H1 (cell line): ENCODE results near the gene FASN. TPM values are rescaled to one million over a fixed set of nuclear protein-coding genes. Genes with fewer than 3 reads are reported as not detected.

Source experiments
- CTCF ChIA-PET: fragments of 300-600 bp; sonication (Branson Sonifier 250); formaldehyde crosslinking; loops from one replicate; lab custom pipeline; 2021; ENCODE audit not compliant: partially characterized antibody; lab: Charles Lee
- POLR2A ChIA-PET: fragments of 300-600 bp; sonication (Branson Sonifier 250); formaldehyde crosslinking; loops from one replicate; lab custom pipeline; 2021; ENCODE audit warnings: inconsistent platforms; ENCODE audit not compliant: partially characterized antibody; lab: Charles Lee
- DNase-seq, 2 experiments: peaks; one replicate each; pipeline versions ENCODE4 v3.0.0 to v3.0.0-alpha.2; 2010 to 2022; ENCODE audit warnings: low spot score in 2 of 2, low read depth in 1 of 2, mixed read lengths in 1 of 2
- FAIRE-seq: peaks from 2 replicates; lab custom pipeline; 2011; peaks lifted over from hg19 to GRCh38; lab: Jason Lieb, UNC
- H2AFZ ChIP-seq: 2 replicates; pipeline ENCODE4 v1.8.1; 2012; ENCODE audit warnings: low read length, inconsistent platforms
- H2AK5ac ChIP-seq: 2 replicates; pipeline ENCODE4 v1.6.1; 2013; ENCODE audit warnings: low read depth, low read length
- H2BK120ac ChIP-seq: replicated peaks from 2 replicates; pipeline ENCODE3; 2013; ENCODE audit warnings: low read depth, low read length, inconsistent platforms
- H2BK12ac ChIP-seq: 2 replicates; pipeline ENCODE4 v1.6.1; 2013; ENCODE audit warnings: low read depth, low read length
- H2BK15ac ChIP-seq: 2 replicates; pipeline ENCODE4 v1.6.1; 2013; ENCODE audit warnings: low read length
- H2BK20ac ChIP-seq: 2 replicates; pipeline ENCODE4 v1.6.1; 2013; ENCODE audit warnings: low read length
- H2BK5ac ChIP-seq: 2 replicates; pipeline ENCODE4 v1.6.1; 2013; ENCODE audit warnings: low read depth, low read length
- H3K14ac ChIP-seq: 2 replicates; pipeline ENCODE4 v1.6.1; 2013; ENCODE audit warnings: inconsistent platforms; ENCODE audit not compliant: insufficient read length
- H3K18ac ChIP-seq: 2 replicates; pipeline ENCODE4 v1.6.1; 2013; ENCODE audit warnings: low read length; ENCODE audit errors: extremely low read depth
- H3K23ac ChIP-seq: 2 replicates; pipeline ENCODE4 v1.6.1; 2013; ENCODE audit warnings: inconsistent platforms; ENCODE audit not compliant: insufficient read length
- H3K23me2 ChIP-seq: 2 replicates; pipeline ENCODE4 v1.6.1; 2013; ENCODE audit warnings: low read depth, low read length
- H3K27ac ChIP-seq: 2 replicates; pipeline ENCODE4 v1.6.1; 2011; ENCODE audit warnings: low read depth, low read length, inconsistent platforms
- H3K27me3 ChIP-seq, 4 experiments: replicated peaks in 1 of 4; 1 replicate in 1 of 4; 2 replicates in 3 of 4; pipeline versions ENCODE4 v1.6.1 to v1.8.1; 2011 to 2013; ENCODE audit warnings: low read length in 3 of 4, mild to moderate bottlenecking in 3 of 4, inconsistent platforms in 2 of 4, mixed read lengths in 2 of 4, moderate library complexity in 1 of 4; ENCODE audit not compliant: control insufficient read depth in 3 of 4, insufficient read depth in 3 of 4; ENCODE audit errors: extremely low read depth in 1 of 4
- H3K36me3 ChIP-seq, 4 experiments: 2 replicates each; pipeline versions ENCODE4 v1.6.1 to v1.8.1; 2011 to 2013; ENCODE audit warnings: mild to moderate bottlenecking in 4 of 4, low read length in 3 of 4, moderate library complexity in 2 of 4, control low read depth in 1 of 4, inconsistent platforms in 1 of 4; ENCODE audit not compliant: insufficient read depth in 4 of 4, control insufficient read depth in 2 of 4
- H3K4ac ChIP-seq: replicated peaks from 2 replicates; pipeline ENCODE3; 2013; ENCODE audit warnings: low read length, low read depth, mixed read lengths, inconsistent platforms; ENCODE audit not compliant: insufficient read length
- H3K4me1 ChIP-seq, 4 experiments: replicated peaks in 1 of 4; 1 replicate in 1 of 4; 2 replicates in 3 of 4; pipeline versions ENCODE4 v1.6.1 to v1.8.1; 2011 to 2013; ENCODE audit warnings: low read length in 3 of 4, inconsistent platforms in 2 of 4, mixed read lengths in 1 of 4; ENCODE audit not compliant: insufficient read depth in 4 of 4, control insufficient read depth in 3 of 4
- H3K4me2 ChIP-seq, 2 experiments: 2 replicates each; pipeline versions ENCODE4 v1.6.1 to v1.8.1; 2011 to 2013; ENCODE audit warnings: low read depth in 2 of 2, low read length in 2 of 2, control low read depth in 1 of 2, inconsistent platforms in 1 of 2, mild to moderate bottlenecking in 1 of 2; ENCODE audit not compliant: insufficient read depth in 1 of 2
- H3K4me3 ChIP-seq, 4 experiments: fragments of 200-600, 300-600 bp in 1 of 4; sonication (generic), shearing (Covaris generic), sonication (Bioruptor Twin) in 1 of 4; 2 replicates each; pipeline versions ENCODE4 v1.5.1 to v1.8.1; 2011 to 2016; ENCODE audit warnings: low read length in 4 of 4, low read depth in 3 of 4, control low read depth in 2 of 4, inconsistent platforms in 2 of 4, mild to moderate bottlenecking in 2 of 4, mixed read lengths in 1 of 4, moderate library complexity in 1 of 4; ENCODE audit not compliant: insufficient read depth in 2 of 4; ENCODE audit errors: extremely low read depth in 1 of 4
- H3K56ac ChIP-seq: replicated peaks from 2 replicates; pipeline ENCODE3; 2013; ENCODE audit warnings: low read depth, mild to moderate bottlenecking, mixed read lengths, low read length, inconsistent platforms; ENCODE audit not compliant: insufficient read length
- H3K79me1 ChIP-seq: 2 replicates; pipeline ENCODE4 v1.6.1; 2013; ENCODE audit warnings: low read depth, low read length, control low read depth
- H3K79me2 ChIP-seq, 2 experiments: 2 replicates each; pipeline versions ENCODE4 v1.6.1 to v1.8.1; 2012 to 2013; ENCODE audit warnings: low read length in 2 of 2, mild to moderate bottlenecking in 2 of 2, inconsistent platforms in 1 of 2; ENCODE audit not compliant: insufficient read depth in 2 of 2, control insufficient read depth in 1 of 2
- H3K9ac ChIP-seq, 4 experiments: replicated peaks in 1 of 4; 1 replicate in 1 of 4; 2 replicates in 3 of 4; pipeline versions ENCODE4 v1.6.1 to v1.8.1; 2011 to 2013; ENCODE audit warnings: low read depth in 3 of 4, low read length in 3 of 4, control low read depth in 2 of 4, mild to moderate bottlenecking in 2 of 4, moderate library complexity in 2 of 4, inconsistent platforms in 1 of 4; ENCODE audit errors: extremely low read depth in 1 of 4
- H3K9me3 ChIP-seq, 2 experiments: 2 replicates each; pipeline versions ENCODE4 v1.6.1 to v1.8.1; 2012 to 2013; ENCODE audit warnings: mild to moderate bottlenecking in 2 of 2, moderate library complexity in 2 of 2, control low read depth in 1 of 2, inconsistent platforms in 1 of 2, low read depth in 1 of 2, low read length in 1 of 2, mixed read lengths in 1 of 2; ENCODE audit not compliant: insufficient read depth in 2 of 2
- H4K20me1 ChIP-seq, 2 experiments: replicated peaks in 1 of 2; 2 replicates each; pipeline versions ENCODE3 to v1.8.1; 2011 to 2013; ENCODE audit warnings: inconsistent platforms in 2 of 2, low read length in 2 of 2, mild to moderate bottlenecking in 1 of 2; ENCODE audit not compliant: insufficient read depth in 2 of 2, control insufficient read depth in 1 of 2
- H4K5ac ChIP-seq: 2 replicates; pipeline ENCODE4 v1.6.1; 2013; ENCODE audit warnings: low read length, low read depth, mixed read lengths, inconsistent platforms; ENCODE audit not compliant: insufficient read length
- H4K8ac ChIP-seq: 2 replicates; pipeline ENCODE4 v1.8.0; 2013; ENCODE audit warnings: mild to moderate bottlenecking, moderate library complexity, low read length, inconsistent platforms; ENCODE audit not compliant: insufficient read depth; ENCODE audit errors: extremely low read depth
- H4K91ac ChIP-seq: replicated peaks from 2 replicates; pipeline ENCODE3; 2013; ENCODE audit warnings: low read length, mixed read lengths, inconsistent platforms; ENCODE audit not compliant: insufficient read length
- BCL11A ChIP-seq, 2 experiments: IDR thresholded peaks; one replicate each; pipeline ENCODE4 v1.6.1; 2011; ENCODE audit warnings: low read depth in 2 of 2, low read length in 2 of 2, mild to moderate bottlenecking in 2 of 2
- WGBS, 2 experiments: shearing (Covaris generic) in 1 of 2; methylation state at CpG; one replicate each; pipeline versions ENCODE4 v1.1.6 to v1.1.7; 2013 to 2015; ENCODE audit warnings: low lambda C conversion rate in 2 of 2, mixed read lengths in 2 of 2, inconsistent platforms in 1 of 2, low coverage in 1 of 2, missing lambda C conversion rate in 1 of 2; ENCODE audit not compliant: insufficient replicate concordance in 2 of 2, insufficient coverage in 1 of 2, insufficient read length in 1 of 2; ENCODE audit errors: extremely low coverage in 1 of 2, missing lambda C conversion rate in 1 of 2; 5-methylcytosine and 5-hydroxymethylcytosine counted together
- polyA plus RNA-seq, 7 experiments: library from polyadenylated mRNA; depleted of rRNA in 3 of 7; stranded (reverse) in 5 of 7; unstranded in 2 of 7; fragments of >200 nt in 5 of 7; fragments of 200-250 nt in 2 of 7; gene quantifications; 1 replicate in 5 of 7; 2 replicates in 1 of 7; 4 replicates in 1 of 7; pipeline versions ENCODE4 v1.2.1 to v1.2.3, GENCODE V29; 2011 to 2013; ENCODE audit warnings: missing spikeins in 2 of 7, mixed read lengths in 2 of 7
- total RNA-seq: library from RNA; stranded (reverse); fragmentation: NEBNext Ultra II Directional; extraction: Animal tissue kit (Norgen Biotek cat#: 25700); gene quantifications from 2 replicates; pipeline ENCODE4 v1.2.1, GENCODE V29; 2021

FASN gene
- total and polyA plus RNA-seq, 2 of the 8 experiments (the other 6 are each of a cell fraction or from before 2014, with no cell fraction given) = 143 to 561 TPM

GRCh38 chr17:82037889-82038195 lies 60.2 kb downstream of the FASN start:
- Histone ChIP-seq H3K4me1 (peaks cover 3 to 12% (median 4%) of the 10 kb centered on the region in 4 experiments; a peak in 6 of 7 replicates), H3K9ac (no peak overlapping the region), H3K9me3 (no peaks in the 10 kb centered on the region), H2BK5ac (no peak overlapping the region), H3K79me2 (no peaks in the 10 kb centered on the region; a peak in 1 of 4 replicates), H3K14ac (no peak overlapping the region), H3K56ac (no peak overlapping the region), H3K4ac (no peak overlapping the region), H4K20me1 (peaks cover 2 to 11% of the 10 kb centered on the region in 2 experiments), H3K4me3 (peak overlapping the region in 1 of 4 experiments; percentile 77; a peak in 4 of 8 replicates), H3K27me3 (peaks cover 0 to 4% (median 0%) of the 10 kb centered on the region in 4 experiments; a peak in 1 of 7 replicates), H2AK5ac (no peak overlapping the region), H4K5ac (no peak overlapping the region), H3K79me1 (no peaks in the 10 kb centered on the region; the same call in 1 of the 2 replicates), H3K27ac (no peak overlapping the region), H3K23ac (no peak overlapping the region), H3K36me3 (no peaks in the 10 kb centered on the region; a peak in 1 of 8 replicates), H4K91ac (no peak overlapping the region), H3K23me2 (peaks cover 9% of the 10 kb centered on the region; the same call in 1 of the 2 replicates), H2BK20ac (no peak overlapping the region), H2BK120ac (no peak overlapping the region), H3K18ac (no peak overlapping the region), H2AFZ (peak overlapping the region; percentile 85; the same call in 1 of the 2 replicates), H2BK12ac (peak overlapping the region; percentile 71; the same call in 1 of the 2 replicates), H4K8ac (no peak overlapping the region), H3K4me2 (peak overlapping the region; percentile 73 to 90), H2BK15ac (no peak overlapping the region)
- DNase-seq (no peak), FAIRE-seq (no peak)
- 29% methylated on average over 10 of the region's 10 CpGs; no CpG with 5 or more reads in 1 of the 2 experiments for WGBS, 2 experiments
- POLR2A ChIA-PET = interaction anchor here (0.9 to 1.8 kb wide), 7 partner anchors 14 to 168 kb away, joined by 3 to 9 read pairs (median 6); partner anchors contain the start of genes CENPX, FASN, GPS1 and LRRC45
- CTCF ChIA-PET = interaction anchor here (0.6 to 4.1 kb wide), 16 partner anchors 8 to 142 kb away, joined by 3 to 21 read pairs (median 4); partner anchors contain the start of genes GPS1 and RFNG
- TF ChIP-seq BCL11A (IDR thresholded peaks at IDR 0.05; ENCODE audit: low read depth in 2 of 2, low read length in 2 of 2) = no peak
